GM12878 (cell line): ENCODE measurements around the gene MAMDC4. TPM values are rescaled to one million over a fixed set of nuclear protein-coding genes. Genes with fewer than 3 reads are reported as not detected.

Source experiments
- ATAC-seq: fragments of 200-7000 bp; cut with Tn5 transposase; 3 replicates; pipeline ENCODE4 v1.9.1; 2020; ENCODE audit warnings: mild to moderate bottlenecking, moderate library complexity
- BruUV-seq: library from RNA; stranded (reverse); fragments of 400-500 nt; replicated peaks from 2 replicates; lab custom pipeline; 2021; lab: Mats Ljungman, UMichigan
- CTCF ChIA-PET: fragments of 300-600 bp; sonication (Branson Sonifier 250); formaldehyde crosslinking; extraction: SDS; loops from one replicate; lab custom pipeline; 2021; ENCODE audit warnings: inconsistent platforms; lab: Yijun Ruan, JAX
- POLR2A ChIA-PET: fragments of 350-600 bp; formaldehyde crosslinking; extraction: SDS; loops from one replicate; lab custom pipeline; 2021; ENCODE audit warnings: inconsistent platforms; lab: Charles Lee
- RAD21 ChIA-PET: fragments of 300-600 bp; sonication (Branson Sonifier 250); formaldehyde crosslinking; loops from one replicate; lab custom pipeline; 2023; ENCODE audit warnings: antibody characterized with exemption; ENCODE audit not compliant: unreplicated experiment; lab: Charles Lee
- SMC1A ChIA-PET: fragments of 300-600 bp; sonication (Branson Sonifier 250); formaldehyde crosslinking; loops from one replicate; lab custom pipeline; 2023; ENCODE audit not compliant: unreplicated experiment, uncharacterized antibody; lab: Charles Lee
- DNase-seq: peaks from one replicate; pipeline ENCODE4 v3.0.0-alpha.2; 2011; ENCODE audit warnings: low read depth, low spot score
- FAIRE-seq: peaks from 3 replicates; lab custom pipeline; 2011; peaks lifted over from hg19 to GRCh38; lab: Jason Lieb, UNC
- H2AFZ ChIP-seq: 2 replicates; pipeline ENCODE4 v1.6.0; 2011; ENCODE audit warnings: low read depth, low read length, control low read depth; ENCODE audit not compliant: control insufficient read depth
- H3K27ac ChIP-seq: 2 replicates; pipeline ENCODE4 v1.5.1; 2011; ENCODE audit warnings: control low read depth; ENCODE audit not compliant: control insufficient read depth, insufficient read depth
- H3K27me3 ChIP-seq, 2 experiments: replicated peaks in 1 of 2; 2 replicates each; pipeline versions ENCODE4 v1.6.0 to v1.6.1; 2011; ENCODE audit warnings: low read length in 1 of 2; ENCODE audit not compliant: control insufficient read depth in 2 of 2, insufficient read depth in 2 of 2
- H3K36me3 ChIP-seq, 2 experiments: 2 replicates each; pipeline ENCODE4 v1.5.1; 2011; ENCODE audit warnings: low read length in 1 of 2; ENCODE audit not compliant: control insufficient read depth in 2 of 2, insufficient read depth in 2 of 2
- H3K4me1 ChIP-seq: 2 replicates; pipeline ENCODE4 v1.6.1; 2011; ENCODE audit warnings: mild to moderate bottlenecking, low read length, moderate library complexity, mixed read lengths; ENCODE audit not compliant: control insufficient read depth, insufficient read depth
- H3K4me2 ChIP-seq: 2 replicates; pipeline ENCODE4 v1.6.0; 2011; ENCODE audit warnings: control low read depth; ENCODE audit not compliant: control insufficient read depth, insufficient read depth
- H3K4me3 ChIP-seq: fragments of 200-600 bp; sonication (generic); 2 replicates; pipeline ENCODE4 v1.5.1; 2016
- H3K79me2 ChIP-seq: 2 replicates; pipeline ENCODE4 v1.6.0; 2011; ENCODE audit warnings: low read length; ENCODE audit not compliant: control insufficient read depth, insufficient read depth
- H3K9ac ChIP-seq: 2 replicates; pipeline ENCODE4 v1.8.0; 2011; ENCODE audit warnings: low read length, control low read depth, mixed read lengths; ENCODE audit not compliant: control insufficient read depth, insufficient read depth
- H3K9me3 ChIP-seq: replicated peaks from 3 replicates; pipeline ENCODE4 v1.5.1; 2011; ENCODE audit warnings: mild to moderate bottlenecking, low read length; ENCODE audit not compliant: control insufficient read depth, insufficient read depth
- H4K20me1 ChIP-seq: 2 replicates; pipeline ENCODE4 v1.6.0; 2011; ENCODE audit not compliant: control insufficient read depth, insufficient read depth
- CREM ChIP-seq: IDR thresholded peaks from 2 replicates; pipeline ENCODE4 v1.6.1; 2014; ENCODE audit warnings: antibody characterized with exemption, low read depth
- EED ChIP-seq: sonication (generic); IDR thresholded peaks from 2 replicates; pipeline ENCODE4 v1.6.1; 2016; ENCODE audit warnings: antibody characterized with exemption, low read depth
- EZH2 ChIP-seq: IDR thresholded peaks from 2 replicates; pipeline ENCODE4 v1.6.1; 2012; ENCODE audit warnings: low read depth, mild to moderate bottlenecking, control low read depth, inconsistent platforms, low read length, borderline replicate concordance; ENCODE audit not compliant: control insufficient read depth
- FOXM1 ChIP-seq: IDR thresholded peaks from 2 replicates; pipeline ENCODE4 v1.6.1; 2012; ENCODE audit warnings: low read depth, mild to moderate bottlenecking, inconsistent platforms, low read length, moderate library complexity
- YBX1 ChIP-seq: fragments of 450-650 bp; IDR thresholded peaks from 2 replicates; pipeline ENCODE4 v1.6.1; 2016; ENCODE audit warnings: antibody characterized with exemption
- WGBS: methylation state at CpG from one replicate; pipeline ENCODE4 v1.1.6; 2016; ENCODE audit warnings: low lambda C conversion rate; ENCODE audit not compliant: insufficient replicate concordance, insufficient coverage; ENCODE audit errors: missing lambda C conversion rate; 5-methylcytosine and 5-hydroxymethylcytosine counted together
- in situ Hi-C: fragments of 300-500 bp; cut with MboI; formaldehyde crosslinking; loops from 9 replicates; pipeline ENCODE4 v1.14.3; 2018; ENCODE audit warnings: mixed read lengths
- intact Hi-C: fragments of 100-400 bp; cut with micrococcal nuclease; formaldehyde crosslinking; loops from one replicate; pipeline ENCODE4 v1.14.2; 2022; ENCODE audit not compliant: unreplicated experiment
- polyA plus RNA-seq, 11 experiments: library from polyadenylated mRNA; depleted of rRNA in 4 of 11; unstranded in 6 of 11; stranded (reverse) in 5 of 11; fragments of >200 nt; fragmentation: Nextera tagmentation in 4 of 11; fragmentation: Illumina TruSeq in 1 of 11; extraction: Ambion mirVana in 4 of 11; extraction: Trizol in 1 of 11; gene quantifications; 1 replicate in 1 of 11; 2 replicates in 10 of 11; pipeline versions ENCODE4 v1.2.1 to v1.2.3, GENCODE V29; 2011 to 2016; ENCODE audit warnings: inconsistent platforms in 2 of 11, missing spikeins in 2 of 11, low read depth in 1 of 11
- total RNA-seq, 4 experiments: library from RNA; depleted of rRNA in 3 of 4; stranded (reverse); fragments of >200 nt in 3 of 4; fragmentation: Illumina TruSeq in 1 of 4; extraction: Trizol in 1 of 4; gene quantifications; 2 replicates each; pipeline versions ENCODE4 v1.2.1 to v1.2.3, GENCODE V29; 2013 to 2021
- TF ChIP-seq, protein P1 (sequence below): IDR thresholded peaks from 2 replicates; pipeline ENCODE4 v1.6.1; 2011; ENCODE audit warnings: mild to moderate bottlenecking, low read depth, low read length, moderate library complexity; ENCODE audit not compliant: insufficient replicate concordance

The MAMDC4 gene
- total and polyA plus RNA-seq, 10 of the 15 experiments (the other 5 are each of a cell fraction or from before 2014, with no cell fraction given), result 0.22 to 5.7 (median 2.4) TPM; not detected in 1

GRCh38 chr9:136832581-136832980 lies 19.6 kb upstream of the MAMDC4 start:
- intact Hi-C loops, result no loop called here
- Histone ChIP-seq H3K9me3 (no peaks in the 10 kb centered on the region), H3K4me1 (no peaks in the 10 kb centered on the region), H3K36me3 (peaks cover 3 to 12% of the 10 kb centered on the region in 2 experiments; a peak in 3 of 4 replicates), H3K27ac (no peak overlapping the region), H3K4me2 (no peak overlapping the region), H4K20me1 (no peaks in the 10 kb centered on the region), H3K79me2 (no peaks in the 10 kb centered on the region), H3K9ac (no peak overlapping the region), H2AFZ (no peak overlapping the region), H3K4me3 (no peak overlapping the region), H3K27me3 (no peaks in the 10 kb centered on the region)
- ChIA-PET SMC1A (no interaction called here), POLR2A (no interaction called here), CTCF (interaction anchor here (1.5 kb wide), 1 partner anchor 10 kb away, joined by 4 read pairs; the partner anchor contains the start of gene AJM1), RAD21 (no interaction called here)
- 96% methylated on average over 9 of the region's 9 CpGs for WGBS
- in situ Hi-C loops, result no loop called here
- TF ChIP-seq, protein P1, sequence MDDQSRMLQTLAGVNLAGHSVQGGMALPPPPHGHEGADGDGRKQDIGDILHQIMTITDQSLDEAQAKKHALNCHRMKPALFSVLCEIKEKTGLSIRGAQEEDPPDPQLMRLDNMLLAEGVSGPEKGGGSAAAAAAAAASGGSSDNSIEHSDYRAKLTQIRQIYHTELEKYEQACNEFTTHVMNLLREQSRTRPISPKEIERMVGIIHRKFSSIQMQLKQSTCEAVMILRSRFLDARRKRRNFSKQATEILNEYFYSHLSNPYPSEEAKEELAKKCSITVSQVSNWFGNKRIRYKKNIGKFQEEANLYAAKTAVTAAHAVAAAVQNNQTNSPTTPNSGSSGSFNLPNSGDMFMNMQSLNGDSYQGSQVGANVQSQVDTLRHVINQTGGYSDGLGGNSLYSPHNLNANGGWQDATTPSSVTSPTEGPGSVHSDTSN, result no peak
- TF ChIP-seq YBX1, result no peak
- no peak for TF ChIP-seq FOXM1
- no peak for TF ChIP-seq EZH2
- no peak for TF ChIP-seq CREM
- no peak for TF ChIP-seq EED
- FAIRE-seq (no peak), ATAC-seq (no peak), DNase-seq (no peak)
- BruUV-seq, result no TSS peak
